SU-DHL-6 (cell line): ENCODE measurements around the gene GSE1.

Experiments
- CTCF ChIP-seq: fragments of 200-600 bp; sonication (generic); IDR thresholded peaks from one replicate; pipeline ENCODE4 v1.5.1; 2017; ENCODE audit warnings: antibody characterized with exemption, mild to moderate bottlenecking, low read length, moderate library complexity; ENCODE audit not compliant: insufficient read depth, poor library complexity, severe bottlenecking
- EZH2phosphoT487 ChIP-seq: fragments of 200-600 bp; sonication (generic), shearing (Covaris generic); conservative IDR thresholded peaks from 2 replicates; pipeline ENCODE4 v1.6.1; 2018; ENCODE audit warnings: mild to moderate bottlenecking, antibody characterized with exemption, low read length, moderate library complexity, mixed read lengths

DNA sequence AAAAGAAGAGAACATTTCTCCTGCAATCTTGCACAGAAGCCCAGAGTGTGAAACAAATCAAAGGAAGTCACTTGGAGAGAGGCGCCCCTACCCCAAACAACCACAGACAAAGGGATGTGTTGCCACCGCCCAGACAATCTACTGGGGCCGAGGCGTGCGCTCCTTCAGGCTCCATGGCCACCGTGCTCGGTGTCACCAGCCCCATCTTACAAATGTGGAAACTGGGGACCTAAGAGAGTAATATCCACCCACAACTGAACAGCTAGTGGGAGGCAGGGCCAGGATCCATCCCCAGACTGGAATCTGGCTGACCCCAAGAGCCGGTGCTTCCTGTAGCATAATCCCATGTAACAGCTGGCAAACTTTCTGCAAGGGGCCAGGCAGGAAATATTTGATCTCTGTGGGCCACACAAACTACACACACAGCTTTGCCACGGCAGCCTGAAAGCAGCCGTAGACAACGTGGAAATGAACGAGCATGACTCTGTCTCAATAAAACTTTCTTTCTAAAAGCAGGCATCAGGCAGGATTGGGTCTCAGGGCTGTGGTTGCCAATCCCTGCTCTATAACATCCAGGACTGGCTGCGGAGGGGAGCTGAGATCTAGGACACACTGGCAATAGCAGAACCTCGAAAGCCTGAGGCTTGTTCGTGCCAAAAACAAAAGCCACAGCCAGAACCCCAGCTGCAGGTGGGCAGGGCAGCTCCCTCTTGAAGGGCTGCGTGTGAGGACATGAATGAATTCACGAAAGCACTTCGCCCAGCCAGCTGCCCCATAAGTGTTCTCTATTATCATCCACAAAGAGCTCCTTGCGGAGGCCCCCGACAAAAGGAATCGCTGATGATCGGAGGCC, 102.3 kb downstream of the GSE1 start:
- TF ChIP-seq CTCF (no peak), EZH2phosphoT487 (no peak)
